ENCODE measurements around the gene PRKCA.

The PRKCA gene

DNA sequence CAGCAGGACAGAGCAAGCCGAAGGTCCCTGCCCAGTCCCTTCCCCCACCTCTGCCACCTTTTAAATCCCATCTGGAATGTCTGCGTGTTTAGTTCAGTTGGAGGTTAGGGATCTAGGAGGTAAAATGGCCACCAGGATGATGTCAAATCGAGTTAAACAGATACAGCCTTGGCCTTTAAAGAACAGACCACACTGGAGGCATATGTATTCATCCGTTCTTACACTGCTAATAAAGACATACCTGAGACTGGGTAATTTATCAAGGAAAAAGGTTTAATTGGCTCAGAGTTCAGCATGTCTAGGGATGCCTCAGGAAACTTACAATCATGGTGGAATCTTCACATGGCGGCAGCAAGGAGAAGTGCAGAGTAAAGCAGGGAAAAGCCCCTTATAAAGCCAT is 364.7 kb downstream of the PRKCA start:
- TF ChIP-seq CTCF (IDR thresholded peaks at IDR 0.05; ENCODE audit: low read depth, low read length, missing control alignments): no peak
- H3K4me3 ChIP-seq (ENCODE audit: low read depth, low read length): no peak overlapping the region
- DNase-seq (ENCODE audit: low read depth): no peak

DNA sequence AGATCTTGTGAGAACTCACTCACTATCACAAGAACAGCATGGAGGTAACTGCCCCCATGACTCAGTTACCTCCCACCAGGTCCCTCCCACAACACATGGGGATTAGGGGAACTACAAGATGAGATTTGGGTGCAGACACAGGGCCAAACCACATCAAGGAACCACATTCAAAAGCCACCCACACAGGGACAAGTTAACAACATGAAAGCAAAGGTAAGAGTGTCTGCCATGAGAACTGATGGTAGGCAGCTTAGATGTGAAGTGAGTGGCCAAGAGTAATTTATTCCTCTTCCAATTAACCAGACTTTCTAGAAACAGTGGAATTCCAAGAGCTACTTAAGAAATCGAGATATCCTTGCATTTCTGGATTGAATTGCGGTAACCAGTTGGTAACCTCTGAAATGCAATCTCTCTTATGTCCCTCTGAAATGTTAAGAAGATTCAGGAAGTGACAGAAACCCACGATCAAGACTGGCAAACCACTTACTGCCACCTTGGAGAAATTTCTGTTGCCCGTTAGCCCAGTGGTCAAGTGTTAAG is 365.1 kb downstream of the PRKCA start:
- peak; percentile 12 for DNase-seq (ENCODE audit: low read depth)
- H3K4me3 ChIP-seq (ENCODE audit: low read depth, low read length): no peak overlapping the region
- no peak for TF ChIP-seq CTCF (IDR thresholded peaks at IDR 0.05; ENCODE audit: low read depth, low read length, missing control alignments)

GRCh38 chr17:66670206-66670605 is 367.8 kb downstream of the PRKCA start:
- no peak for TF ChIP-seq CTCF (IDR thresholded peaks at IDR 0.05; ENCODE audit: low read depth, low read length, missing control alignments)
- DNase-seq (ENCODE audit: low read depth): no peak
- H3K4me3 ChIP-seq (ENCODE audit: low read depth, low read length): no peak overlapping the region

- H3K4me3 ChIP-seq (ENCODE audit: low read depth, low read length): no peak overlapping the region
- DNase-seq (ENCODE audit: low read depth): no peak
- no peak for TF ChIP-seq CTCF (IDR thresholded peaks at IDR 0.05; ENCODE audit: low read depth, low read length, missing control alignments)
These were observed 368.7 kb downstream of the PRKCA start for GRCh38 chr17:66671156-66671555.

- no peak for DNase-seq (ENCODE audit: low read depth)
- no peak overlapping the region for H3K4me3 ChIP-seq (ENCODE audit: low read depth, low read length)
- TF ChIP-seq CTCF (IDR thresholded peaks at IDR 0.05; ENCODE audit: low read depth, low read length, missing control alignments): peak; percentile 51
These were observed 371.4 kb downstream of the PRKCA start for GRCh38 chr17:66673668-66674276.

GRCh38 chr17:66675273-66675990 is 373.0 kb downstream of the PRKCA start:
- no peak overlapping the region for H3K4me3 ChIP-seq (ENCODE audit: low read depth, low read length)
- DNase-seq (ENCODE audit: low read depth): no peak
- no peak for TF ChIP-seq CTCF (IDR thresholded peaks at IDR 0.05; ENCODE audit: low read depth, low read length, missing control alignments)

All from GM12864 (cell line).